ENCODE measurements around the gene SUPT6H. TPM values are rescaled to one million over a fixed set of nuclear protein-coding genes. Genes with fewer than 3 reads are reported as not detected.

Gene SUPT6H
- total RNA-seq, 2 donors from 2014 or later = 85.1 to 97.8 TPM

GRCh38 chr17:28749516-28750177, 87.6 kb downstream of the SUPT6H start:
- H3K4me1 Mint-ChIP-seq (ENCODE audit: low read depth) = peaks cover 51% of the 10 kb centered on the region
- ATAC-seq (replicated peaks in 1 of 2) (peak; percentile 1 to 14), DNase-seq (no peak)
- H3K4me3 Mint-ChIP-seq = peak overlapping the region; percentile 24 to 34
- H3K36me3 Mint-ChIP-seq (ENCODE audit: insufficient read depth in 2 of 2) = peaks cover 0 to 11% of the 10 kb centered on the region in 2 donors
- H3K27me3 Mint-ChIP-seq (ENCODE audit: low read depth) = no peaks in the 10 kb centered on the region
- H3K27ac Mint-ChIP-seq = peak overlapping the region; percentile 83
- H3K9me3 Mint-ChIP-seq = no peaks in the 10 kb centered on the region

DNA sequence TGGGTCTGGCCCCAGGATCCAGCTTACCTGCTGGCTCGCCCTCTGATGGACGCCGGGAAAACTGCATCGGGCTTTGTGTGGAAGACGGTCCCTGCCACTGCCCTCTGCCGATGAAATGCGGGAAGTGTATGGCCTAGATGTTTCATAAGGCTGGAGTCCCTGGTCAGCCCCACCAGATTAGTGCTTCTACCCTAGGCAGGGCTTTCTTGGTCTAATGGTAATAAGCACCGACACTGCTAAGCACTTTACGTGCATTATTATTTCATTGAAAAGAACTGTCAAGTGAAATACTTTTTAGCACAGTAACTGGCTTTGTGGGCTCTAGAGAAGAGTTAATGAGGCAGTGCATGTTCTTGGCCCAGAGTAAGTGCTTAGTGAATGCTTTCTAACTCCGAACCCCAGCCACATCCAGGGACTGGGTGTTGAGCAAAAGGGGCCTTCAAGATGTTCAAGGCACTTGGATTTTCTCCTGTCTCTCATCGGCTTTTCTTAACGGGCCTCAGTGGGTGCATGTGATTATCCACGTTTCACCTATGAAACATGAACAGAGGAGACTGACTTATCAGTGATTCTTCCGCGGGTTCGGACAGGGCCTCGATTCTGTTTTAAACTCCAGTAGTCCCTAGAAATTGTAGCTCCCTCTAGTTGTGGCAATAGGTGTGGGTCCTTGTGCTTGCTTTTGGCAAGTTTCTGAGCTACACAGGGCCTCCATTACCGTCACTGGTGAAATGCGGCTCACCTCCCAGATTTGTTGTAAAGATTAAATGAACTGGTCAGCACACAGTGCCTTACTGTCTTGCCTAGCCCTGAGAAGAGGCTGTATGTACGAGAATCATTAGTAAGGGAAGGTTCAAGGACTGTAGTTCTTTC, 88.4 kb downstream of the SUPT6H start:
- peaks cover 51% of the 10 kb centered on the region for H3K4me1 Mint-ChIP-seq (ENCODE audit: low read depth)
- H3K4me3 Mint-ChIP-seq = peak overlapping the region; percentile 24 to 34
- H3K27ac Mint-ChIP-seq = peak overlapping the region; percentile 83
- peaks cover 0 to 8% of the 10 kb centered on the region in 2 donors for H3K36me3 Mint-ChIP-seq (ENCODE audit: insufficient read depth in 2 of 2)
- peak; percentile 80 to 81 for ATAC-seq (replicated peaks in 1 of 2)
- H3K9me3 Mint-ChIP-seq = no peaks in the 10 kb centered on the region
- peak; percentile 90 to 94 for DNase-seq
- no peaks in the 10 kb centered on the region for H3K27me3 Mint-ChIP-seq (ENCODE audit: low read depth)

- Mint-ChIP-seq H3K36me3 (ENCODE audit: insufficient read depth in 2 of 2) (peaks cover 0 to 7% of the 10 kb centered on the region in 2 donors), H3K27ac (peak overlapping the region; percentile 40), H3K4me1 (ENCODE audit: low read depth) (peaks cover 38% of the 10 kb centered on the region), H3K9me3 (no peaks in the 10 kb centered on the region), H3K27me3 (ENCODE audit: low read depth) (no peaks in the 10 kb centered on the region), H3K4me3 (no peak overlapping the region)
- DNase-seq (no peak), ATAC-seq (replicated peaks in 1 of 2) (no peak)
Observed at GRCh38 chr17:28751600-28752366, 89.8 kb downstream of the SUPT6H start.

Other genes with a start within 250 kb of the SUPT6H start
- not detected for gene SLC13A2, start 188.6 kb upstream of the SUPT6H start, total RNA-seq
- gene FOXN1, start 155.9 kb upstream of the SUPT6H start, total RNA-seq = not detected
- 10 to 100 TPM; 45.3 to 53.8 TPM for gene UNC119, start 109.6 kb upstream of the SUPT6H start, total RNA-seq
- gene PIGS, start 90.7 kb upstream of the SUPT6H start, total RNA-seq = 10 to 100 TPM; 46.3 to 53.5 TPM
- 10 to 100 TPM; 23.1 to 40.0 TPM for gene ALDOC, start 85.3 kb upstream of the SUPT6H start, total RNA-seq
- gene SPAG5, start 63.2 kb upstream of the SUPT6H start, total RNA-seq = 100 to 1,000 TPM; 134 to 141 TPM
- 10 to 100 TPM; 25.1 to 33.4 TPM for gene RSKR, start 48.0 kb upstream of the SUPT6H start, total RNA-seq
- 100 to 1,000 TPM; 109 TPM for gene BLTP2, start 17.0 kb upstream of the SUPT6H start, total RNA-seq
- gene SDF2, start 299 bp upstream of the SUPT6H start, total RNA-seq = 10 to 100 TPM; 43.9 to 48.2 TPM
- 1 to 10 TPM; 8.0 to 9.6 TPM for gene PROCA1, start 49.7 kb downstream of the SUPT6H start, total RNA-seq
- 10 to 100 TPM; 10.4 to 17.3 TPM for gene RAB34, start 55.7 kb downstream of the SUPT6H start, total RNA-seq
- gene RPL23A, start 57.8 kb downstream of the SUPT6H start, total RNA-seq = 1,000 to 10,000 TPM; 2,006 to 2,174 TPM
- 1 to 10 TPM; 5.2 to 9.0 TPM for gene TLCD1, start 64.0 kb downstream of the SUPT6H start, total RNA-seq
- gene NEK8, start 66.6 kb downstream of the SUPT6H start, total RNA-seq = 10 to 100 TPM in 1 of 2 donors, 1 to 10 TPM in 1; 6.9 to 10.9 TPM
- 100 to 1,000 TPM; 108 to 145 TPM for gene TRAF4, start 81.8 kb downstream of the SUPT6H start, total RNA-seq
- 10 to 100 TPM; 20.9 to 26.5 TPM for gene FAM222B, start 180.6 kb downstream of the SUPT6H start, total RNA-seq
- gene ERAL1, start 192.8 kb downstream of the SUPT6H start, total RNA-seq = 10 to 100 TPM; 48.6 to 68.1 TPM
- 100 to 1,000 TPM; 138 to 141 TPM for gene FLOT2, start 235.5 kb downstream of the SUPT6H start, total RNA-seq
- 10 to 100 TPM; 21.3 to 25.3 TPM for gene DHRS13, start 240.9 kb downstream of the SUPT6H start, total RNA-seq